OCI-LY1 (cell line): Measurements from ENCODE around the gene AGFG1.
"Not testable (repeated sequence)": the region's sequence is repeated elsewhere in the genome, so short reads cannot be mapped to it uniquely, and the experiment has no call there.

Experiments used
- CTCF ChIP-seq: fragments of 200-600 bp; sonication (generic), shearing (Covaris generic); IDR thresholded peaks from 2 replicates; pipeline ENCODE4 v1.5.1; 2017; ENCODE audit warnings: mild to moderate bottlenecking, antibody characterized with exemption, low read length, moderate library complexity, mixed read lengths
- EZH2 ChIP-seq: fragments of 200-600 bp; sonication (generic), shearing (Covaris generic); IDR thresholded peaks from 2 replicates; pipeline ENCODE4 v1.8.0; 2017; ENCODE audit warnings: borderline replicate concordance, mixed run types, mild to moderate bottlenecking, antibody characterized with exemption, low read length, moderate library complexity, mixed read lengths

DNA sequence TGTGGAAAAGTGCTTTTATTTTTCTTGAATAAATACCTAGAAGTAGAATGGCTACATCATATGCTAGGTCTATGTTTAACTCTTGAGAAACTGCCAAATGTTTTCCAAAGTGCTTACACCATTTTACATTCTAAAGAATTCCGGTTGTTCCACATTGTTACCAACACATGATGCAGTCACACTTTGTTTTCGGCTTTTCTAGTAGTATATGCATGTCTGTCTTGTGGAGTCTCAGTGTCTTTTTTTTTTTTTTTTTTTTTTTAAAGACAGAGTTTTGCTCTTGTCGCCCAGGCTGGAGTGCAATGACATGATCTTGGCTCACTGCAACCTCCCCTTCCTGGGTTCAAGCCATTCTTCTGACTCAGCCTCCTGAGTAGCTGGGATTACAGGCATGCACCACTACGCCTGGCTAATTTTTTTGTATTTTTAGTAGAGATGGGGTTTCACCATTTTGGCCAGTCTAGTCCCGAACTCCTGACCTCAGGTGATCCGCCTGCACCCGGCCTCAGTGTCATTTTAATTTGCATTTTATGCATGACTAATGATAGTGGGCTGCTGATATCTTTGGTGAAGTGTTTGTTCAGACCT is 46.4 kb downstream of the AGFG1 start:
- not testable (repeated sequence) for TF ChIP-seq CTCF, EZH2
